ENCODE measurements around the gene MYO3B. TPM values are rescaled to one million over a fixed set of nuclear protein-coding genes. Genes with fewer than 3 reads are reported as not detected.

MYO3B gene
- total and polyA plus RNA-seq, 2 donors (not counting 3 experiments of a cell fraction or from before 2014, with no cell fraction given): 0.03 TPM; not detected in 1

DNA sequence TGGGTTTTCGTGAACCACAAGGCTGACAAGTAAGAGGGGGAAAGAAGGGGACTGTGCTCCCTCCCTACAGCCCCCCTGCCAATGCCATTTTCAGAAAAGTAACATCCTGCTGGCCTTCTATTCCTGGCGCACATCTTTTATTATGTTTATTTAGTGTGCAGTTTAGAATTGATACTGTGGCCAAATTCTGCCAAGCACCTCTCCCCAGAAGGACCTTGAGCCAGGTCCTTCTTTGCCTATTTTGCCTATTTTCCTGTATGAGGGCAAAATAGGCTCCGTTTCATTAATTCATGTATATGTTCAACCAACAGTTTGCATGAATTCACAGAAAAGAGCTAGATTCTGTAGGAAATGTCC lies 136.0 kb downstream of the MYO3B start:
- Histone ChIP-seq H3K9ac (replicated peaks; ENCODE audit: extremely low read depth, insufficient read depth, low read length) (no peak overlapping the region), H4K20me1 (replicated peaks; ENCODE audit: control insufficient read depth, extremely low read depth, insufficient read depth, low read length) (no peaks in the 10 kb centered on the region), H3K27ac (ENCODE audit: insufficient read depth, low read depth, low read length) (no peak overlapping the region), H3K4me2 (ENCODE audit: insufficient read depth, low read length) (no peak overlapping the region), H3K79me2 (ENCODE audit: control insufficient read depth, insufficient read depth, low read length) (no peaks in the 10 kb centered on the region), H3K4me1 (ENCODE audit: control insufficient read depth, extremely low read depth, insufficient read depth, low read length) (peaks cover 6% of the 10 kb centered on the region), H3K36me3 (ENCODE audit: control insufficient read depth in 2 of 2, extremely low read depth in 1 of 2, insufficient read depth in 2 of 2, low read length in 2 of 2) (no peaks in the 10 kb centered on the region), H3K27me3 (ENCODE audit: control insufficient read depth in 2 of 2, insufficient read depth in 2 of 2, low read length in 2 of 2) (peaks cover 20 to 31% of the 10 kb centered on the region in 2 experiments), H3K4me3 (replicated peaks in 1 of 3; ENCODE audit: insufficient read depth in 1 of 3, low read depth in 1 of 3, low read length in 3 of 3) (no peak overlapping the region), H3K9me1 (replicated peaks; ENCODE audit: control insufficient read depth, extremely low read depth, insufficient read depth, low read length) (no peaks in the 10 kb centered on the region), H3K9me3 (replicated peaks; ENCODE audit: control insufficient read depth, insufficient read depth, low read length) (no peaks in the 10 kb centered on the region), H2AFZ (ENCODE audit: low read depth, low read length) (no peak overlapping the region)
- ChIA-PET POLR2A (no interaction called here), CTCF (interaction anchor here (4.6 kb wide), 1 partner anchor 10 kb away, joined by 18 read pairs; no protein-coding TSS in a partner anchor)
- BruUV-seq (replicated peaks): no TSS peak
- TF ChIP-seq, protein P1, sequence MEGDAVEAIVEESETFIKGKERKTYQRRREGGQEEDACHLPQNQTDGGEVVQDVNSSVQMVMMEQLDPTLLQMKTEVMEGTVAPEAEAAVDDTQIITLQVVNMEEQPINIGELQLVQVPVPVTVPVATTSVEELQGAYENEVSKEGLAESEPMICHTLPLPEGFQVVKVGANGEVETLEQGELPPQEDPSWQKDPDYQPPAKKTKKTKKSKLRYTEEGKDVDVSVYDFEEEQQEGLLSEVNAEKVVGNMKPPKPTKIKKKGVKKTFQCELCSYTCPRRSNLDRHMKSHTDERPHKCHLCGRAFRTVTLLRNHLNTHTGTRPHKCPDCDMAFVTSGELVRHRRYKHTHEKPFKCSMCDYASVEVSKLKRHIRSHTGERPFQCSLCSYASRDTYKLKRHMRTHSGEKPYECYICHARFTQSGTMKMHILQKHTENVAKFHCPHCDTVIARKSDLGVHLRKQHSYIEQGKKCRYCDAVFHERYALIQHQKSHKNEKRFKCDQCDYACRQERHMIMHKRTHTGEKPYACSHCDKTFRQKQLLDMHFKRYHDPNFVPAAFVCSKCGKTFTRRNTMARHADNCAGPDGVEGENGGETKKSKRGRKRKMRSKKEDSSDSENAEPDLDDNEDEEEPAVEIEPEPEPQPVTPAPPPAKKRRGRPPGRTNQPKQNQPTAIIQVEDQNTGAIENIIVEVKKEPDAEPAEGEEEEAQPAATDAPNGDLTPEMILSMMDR (IDR thresholded peaks at IDR 0.05; ENCODE audit: extremely low read depth in 1 of 2, insufficient read depth in 1 of 2, low read depth in 1 of 2, low read length in 2 of 2): no peak
- no peak for TF ChIP-seq POLR2AphosphoS5 (IDR thresholded peaks at IDR 0.05; ENCODE audit: insufficient read depth, low read depth, low read length)
- TF ChIP-seq MYC (IDR thresholded peaks at IDR 0.05; ENCODE audit: low read depth, low read length): no peak
- TF ChIP-seq, protein P2, sequence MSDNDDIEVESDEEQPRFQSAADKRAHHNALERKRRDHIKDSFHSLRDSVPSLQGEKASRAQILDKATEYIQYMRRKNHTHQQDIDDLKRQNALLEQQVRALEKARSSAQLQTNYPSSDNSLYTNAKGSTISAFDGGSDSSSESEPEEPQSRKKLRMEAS (IDR thresholded peaks at IDR 0.05; ENCODE audit: insufficient read depth, insufficient read length): no peak
- TF ChIP-seq EZH2 (IDR thresholded peaks at IDR 0.05; ENCODE audit: borderline replicate concordance, low read depth, low read length, severe bottlenecking): no peak
- TF ChIP-seq JUN (IDR thresholded peaks at IDR 0.05; ENCODE audit: borderline replicate concordance, insufficient read depth, insufficient read length, low read depth): no peak
- no peak for TF ChIP-seq POLR2A (IDR thresholded peaks at IDR 0.05; ENCODE audit: low read depth, low read length)
- no peak for TF ChIP-seq FOS (IDR thresholded peaks at IDR 0.05; ENCODE audit: borderline replicate concordance, insufficient read depth, low read length)
- no peak for TF ChIP-seq GATA2 (IDR thresholded peaks at IDR 0.05; ENCODE audit: insufficient read depth, insufficient read length, low read depth, low read length)
- dilution Hi-C loops (cut with MboI; ENCODE audit: extremely low pct_ligation_motif_present, low sequenced_read_pairs): no loop called here
- FAIRE-seq: no peak
- DNase-seq (ENCODE audit: low read depth, low spot score): no peak
- intact Hi-C loops (cut with micrococcal nuclease): no loop called here
